GM03348 (cell line): ENCODE measurements around the gene RALGAPA2.

Experiments used
- DNase-seq: peaks from one replicate; pipeline ENCODE4 v3.0.0; 2012; ENCODE audit warnings: low spot score

RALGAPA2 gene

GRCh38 chr20:20721489-20721888, 9.0 kb upstream of the RALGAPA2 start:
- DNase-seq: no peak

- DNase-seq: no peak
Observed at GRCh38 chr20:20720158-20720557, 7.7 kb upstream of the RALGAPA2 start.

- no peak for DNase-seq
Observed at GRCh38 chr20:20719411-20719810, 7.0 kb upstream of the RALGAPA2 start.

- peak; percentile 5 for DNase-seq
Observed at GRCh38 chr20:20713244-20713765, 861 bp upstream of the RALGAPA2 start.

GRCh38 chr20:20712004-20712473, 405 bp downstream of the RALGAPA2 start:
- peak; percentile 16 for DNase-seq

- no peak for DNase-seq
Observed at GRCh38 chr20:20711413-20711812, 1.0 kb downstream of the RALGAPA2 start.

- DNase-seq: no peak
Observed at GRCh38 chr20:20710443-20711315, 1.8 kb downstream of the RALGAPA2 start.

GRCh38 chr20:20709887-20710286, 2.6 kb downstream of the RALGAPA2 start:
- DNase-seq: no peak

- DNase-seq: no peak
Observed at GRCh38 chr20:20706285-20706684, 6.2 kb downstream of the RALGAPA2 start.

GRCh38 chr20:20702330-20703245, 9.9 kb downstream of the RALGAPA2 start:
- no peak for DNase-seq

- DNase-seq: no peak
Observed at GRCh38 chr20:20699917-20700316, 12.5 kb downstream of the RALGAPA2 start.

- DNase-seq: no peak
Observed at GRCh38 chr20:20699144-20699543, 13.3 kb downstream of the RALGAPA2 start.

- no peak for DNase-seq
Observed at GRCh38 chr20:20697325-20697845, 15.1 kb downstream of the RALGAPA2 start.

- DNase-seq: no peak
Observed at GRCh38 chr20:20695250-20695816, 17.1 kb downstream of the RALGAPA2 start.

GRCh38 chr20:20694591-20694990, 17.9 kb downstream of the RALGAPA2 start:
- no peak for DNase-seq

GRCh38 chr20:20692587-20692986, 19.9 kb downstream of the RALGAPA2 start:
- DNase-seq: no peak

- no peak for DNase-seq
Observed at GRCh38 chr20:20691477-20692235, 20.8 kb downstream of the RALGAPA2 start.

- DNase-seq: no peak
Observed at GRCh38 chr20:20690676-20691476, 21.6 kb downstream of the RALGAPA2 start.

- no peak for DNase-seq
Observed at GRCh38 chr20:20687319-20687718, 25.1 kb downstream of the RALGAPA2 start.

- DNase-seq: no peak
Observed at GRCh38 chr20:20685635-20686034, 26.8 kb downstream of the RALGAPA2 start.
